HG03565 (cell line): Measurements from ENCODE around the gene TLCD1.
"Not testable (repeated sequence)": the region's sequence is repeated elsewhere in the genome, so short reads cannot be mapped to it uniquely, and the experiment has no call there.

Experiments
- ATAC-seq: cut with Tn5 transposase; IDR thresholded peaks from one replicate; pipeline ENCODE4 v1.9.1; 2021; ENCODE audit warnings: mild to moderate bottlenecking, moderate library complexity; ENCODE audit not compliant: unreplicated experiment

The TLCD1 gene

GRCh38 chr17:28747051-28747691 is 21.1 kb upstream of the TLCD1 start:
- no peak for ATAC-seq

- ATAC-seq: no peak
Observed at GRCh38 chr17:28746611-28747050, 20.6 kb upstream of the TLCD1 start.

GRCh38 chr17:28745786-28746411 is 19.9 kb upstream of the TLCD1 start:
- no peak for ATAC-seq

GRCh38 chr17:28744972-28745785 is 19.1 kb upstream of the TLCD1 start:
- no peak for ATAC-seq

- peak; percentile 9 for ATAC-seq
Observed at GRCh38 chr17:28744104-28744971, 18.3 kb upstream of the TLCD1 start.

- ATAC-seq: peak; percentile 34
Observed at GRCh38 chr17:28743243-28744103, 17.4 kb upstream of the TLCD1 start, which contains the start of gene TRAF4. Gene TRAF4 (plus strand): TSS chr17:28744011. CDS start chr17:28744113, 102 bp downstream.

GRCh38 chr17:28741358-28742349 is 15.6 kb upstream of the TLCD1 start:
- no peak for ATAC-seq

GRCh38 chr17:28740406-28741357 is 14.6 kb upstream of the TLCD1 start:
- no peak for ATAC-seq

GRCh38 chr17:28738680-28739384 is 12.8 kb upstream of the TLCD1 start:
- no peak for ATAC-seq

- ATAC-seq: peak; percentile 67
Observed at GRCh38 chr17:28737770-28738679, 12.0 kb upstream of the TLCD1 start.

GRCh38 chr17:28737316-28737715 is 11.3 kb upstream of the TLCD1 start:
- no peak for ATAC-seq

GRCh38 chr17:28735913-28736769 is 10.1 kb upstream of the TLCD1 start:
- not testable (repeated sequence) for ATAC-seq

- ATAC-seq: no peak
Observed at GRCh38 chr17:28735242-28735722, 9.2 kb upstream of the TLCD1 start.

- no peak for ATAC-seq
Observed at GRCh38 chr17:28734712-28735241, 8.7 kb upstream of the TLCD1 start.
